Esophagus squamous epithelium (tissue), 5 donors: Measurements from ENCODE around the gene SP3. TPM values are rescaled to one million over a fixed set of nuclear protein-coding genes. Genes with fewer than 3 reads are reported as not detected.
"Not testable (repeated sequence)": the region's sequence is repeated elsewhere in the genome, so short reads cannot be mapped to it uniquely, and the experiment has no call there.

Source experiments
- DNase-seq: peaks from one replicate; lab custom pipeline; 2025; lab: John Stamatoyannopoulos, UW
- H3K27ac ChIP-seq, 4 donors: fragments of 200-600 bp; sonication (generic); one replicate each; pipeline ENCODE4 v1.5.1; 2016 to 2019; ENCODE audit warnings: mild to moderate bottlenecking in 1 of 4
- H3K27me3 ChIP-seq, 4 donors: fragments of 200-600 bp; sonication (generic); 1 replicate in 3 of 4; 2 replicates in 1 of 4; pipeline versions ENCODE4 v1.5.1 to v1.6.0; 2017 to 2021; ENCODE audit warnings: antibody characterized with exemption in 1 of 4
- H3K36me3 ChIP-seq, 3 donors: fragments of 200-600 bp; sonication (generic); one replicate each; pipeline ENCODE4 v1.5.1; 2016 to 2019
- H3K4me1 ChIP-seq, 3 donors: fragments of 200-600 bp; sonication (generic); one replicate each; pipeline ENCODE4 v1.5.1; 2017 to 2019
- H3K4me3 ChIP-seq, 4 donors: fragments of 200-600 bp; sonication (generic); 1 replicate in 3 of 4; 2 replicates in 1 of 4; pipeline ENCODE4 v1.5.1; 2016 to 2019; ENCODE audit warnings: mild to moderate bottlenecking in 2 of 4, moderate library complexity in 1 of 4
- H3K9me3 ChIP-seq, 3 donors: fragments of 200-600 bp; sonication (generic); one replicate each; pipeline ENCODE4 v1.5.1; 2016 to 2019
- POLR2A ChIP-seq, 4 donors: fragments of 450-650 bp; IDR thresholded peaks; one replicate each; pipeline ENCODE4 v1.6.1; 2017; ENCODE audit warnings: antibody characterized with exemption in 4 of 4, mild to moderate bottlenecking in 4 of 4, moderate library complexity in 3 of 4
- WGBS, 2 donors: methylation state at CpG; one replicate each; pipeline ENCODE4 v1.1.5; 2018; 5-methylcytosine and 5-hydroxymethylcytosine counted together
- intact Hi-C: fragments of 100-400 bp; cut with DNase I; formaldehyde crosslinking; loops from one replicate; pipeline ENCODE4 v1.15.0; 2022
- total RNA-seq, 4 donors: library from RNA; depleted of rRNA; stranded (reverse); fragments of >200 nt; gene quantifications; one replicate each; pipeline ENCODE4 v1.1.0, GENCODE V29; 2016
- TF ChIP-seq, protein P1 (sequence below), 6 experiments: fragments of 450-650 bp in 4 of 6; fragments of 200-600 bp in 2 of 6; sonication (generic) in 2 of 6; IDR thresholded peaks; one replicate each; pipeline ENCODE4 v1.5.1; 2016 to 2019; ENCODE audit warnings: antibody characterized with exemption in 6 of 6, mild to moderate bottlenecking in 4 of 6, moderate library complexity in 4 of 6
- donor health status: DM: yes; HTN: yes; CAD: no.

The SP3 gene
- total RNA-seq, 4 donors from 2014 or later: 41.3 to 97.8 (median 67.6) TPM

DNA sequence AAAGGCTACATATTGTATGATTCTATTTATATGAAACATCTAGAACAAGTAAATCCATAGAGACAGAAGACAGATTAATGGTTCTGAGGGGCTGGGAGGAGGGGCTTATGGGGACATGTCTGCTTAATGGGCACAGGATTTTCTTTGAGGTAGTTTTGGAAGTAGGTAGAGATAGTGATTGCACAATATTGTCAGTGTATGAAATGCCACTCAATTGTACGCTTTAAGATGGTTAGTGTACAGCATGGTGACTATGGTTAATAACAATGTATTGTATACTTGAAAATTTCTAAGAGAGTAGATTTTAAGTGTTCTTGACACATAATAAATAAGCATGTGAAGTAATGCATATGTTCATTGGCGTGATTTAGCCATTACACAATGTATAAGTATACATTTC lies 68.4 kb downstream of the SP3 start:
- no peaks in the 10 kb centered on the region for H3K9me3 ChIP-seq
- TF ChIP-seq, protein P1, sequence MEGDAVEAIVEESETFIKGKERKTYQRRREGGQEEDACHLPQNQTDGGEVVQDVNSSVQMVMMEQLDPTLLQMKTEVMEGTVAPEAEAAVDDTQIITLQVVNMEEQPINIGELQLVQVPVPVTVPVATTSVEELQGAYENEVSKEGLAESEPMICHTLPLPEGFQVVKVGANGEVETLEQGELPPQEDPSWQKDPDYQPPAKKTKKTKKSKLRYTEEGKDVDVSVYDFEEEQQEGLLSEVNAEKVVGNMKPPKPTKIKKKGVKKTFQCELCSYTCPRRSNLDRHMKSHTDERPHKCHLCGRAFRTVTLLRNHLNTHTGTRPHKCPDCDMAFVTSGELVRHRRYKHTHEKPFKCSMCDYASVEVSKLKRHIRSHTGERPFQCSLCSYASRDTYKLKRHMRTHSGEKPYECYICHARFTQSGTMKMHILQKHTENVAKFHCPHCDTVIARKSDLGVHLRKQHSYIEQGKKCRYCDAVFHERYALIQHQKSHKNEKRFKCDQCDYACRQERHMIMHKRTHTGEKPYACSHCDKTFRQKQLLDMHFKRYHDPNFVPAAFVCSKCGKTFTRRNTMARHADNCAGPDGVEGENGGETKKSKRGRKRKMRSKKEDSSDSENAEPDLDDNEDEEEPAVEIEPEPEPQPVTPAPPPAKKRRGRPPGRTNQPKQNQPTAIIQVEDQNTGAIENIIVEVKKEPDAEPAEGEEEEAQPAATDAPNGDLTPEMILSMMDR (IDR thresholded peaks at IDR 0.05): no peak
- TF ChIP-seq POLR2A (IDR thresholded peaks at IDR 0.05): no peak
- H3K27ac ChIP-seq: no peak overlapping the region
- no peaks in the 10 kb centered on the region for H3K27me3 ChIP-seq
- no peaks in the 10 kb centered on the region for H3K4me1 ChIP-seq
- WGBS, 2 donors: 82 to 91% methylated on average over 2 of the region's 2 CpGs
- no peak overlapping the region for H3K4me3 ChIP-seq
- no peak for DNase-seq
- intact Hi-C loops: no loop called here
- no peaks in the 10 kb centered on the region for H3K36me3 ChIP-seq

DNA sequence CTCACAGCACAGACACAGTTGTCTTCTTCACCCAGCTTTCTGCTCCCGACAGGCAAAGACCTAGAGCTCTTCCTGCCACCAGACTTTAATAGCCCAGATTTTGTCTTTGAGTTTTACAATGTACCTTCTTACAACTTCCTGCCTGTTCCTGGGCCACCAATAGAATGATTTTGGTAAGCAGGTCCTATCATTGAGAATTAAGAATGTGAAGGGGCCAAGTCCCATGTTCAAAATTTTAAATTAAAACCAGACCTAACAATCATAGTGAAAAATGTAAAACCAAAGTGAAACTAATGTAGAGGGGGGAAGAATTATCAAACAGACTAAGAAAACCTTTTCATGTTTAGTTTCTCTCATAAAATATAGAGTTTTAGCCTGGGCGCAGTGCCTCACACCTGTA lies 72.8 kb downstream of the SP3 start:
- no peak for TF ChIP-seq POLR2A (IDR thresholded peaks at IDR 0.05)
- TF ChIP-seq, protein P1 (IDR thresholded peaks at IDR 0.05): no peak
- WGBS, 2 donors: 62 to 70% methylated on average over 2 of the region's 2 CpGs
- Histone ChIP-seq H3K9me3 (peaks cover 0 to 23% (median 17%) of the 10 kb centered on the region in 3 donors), H3K4me3 (no peak overlapping the region), H3K27me3 (no peaks in the 10 kb centered on the region), H3K36me3 (no peaks in the 10 kb centered on the region), H3K4me1 (no peaks in the 10 kb centered on the region), H3K27ac (no peak overlapping the region)
- intact Hi-C loops: no loop called here
- DNase-seq: no peak

DNA sequence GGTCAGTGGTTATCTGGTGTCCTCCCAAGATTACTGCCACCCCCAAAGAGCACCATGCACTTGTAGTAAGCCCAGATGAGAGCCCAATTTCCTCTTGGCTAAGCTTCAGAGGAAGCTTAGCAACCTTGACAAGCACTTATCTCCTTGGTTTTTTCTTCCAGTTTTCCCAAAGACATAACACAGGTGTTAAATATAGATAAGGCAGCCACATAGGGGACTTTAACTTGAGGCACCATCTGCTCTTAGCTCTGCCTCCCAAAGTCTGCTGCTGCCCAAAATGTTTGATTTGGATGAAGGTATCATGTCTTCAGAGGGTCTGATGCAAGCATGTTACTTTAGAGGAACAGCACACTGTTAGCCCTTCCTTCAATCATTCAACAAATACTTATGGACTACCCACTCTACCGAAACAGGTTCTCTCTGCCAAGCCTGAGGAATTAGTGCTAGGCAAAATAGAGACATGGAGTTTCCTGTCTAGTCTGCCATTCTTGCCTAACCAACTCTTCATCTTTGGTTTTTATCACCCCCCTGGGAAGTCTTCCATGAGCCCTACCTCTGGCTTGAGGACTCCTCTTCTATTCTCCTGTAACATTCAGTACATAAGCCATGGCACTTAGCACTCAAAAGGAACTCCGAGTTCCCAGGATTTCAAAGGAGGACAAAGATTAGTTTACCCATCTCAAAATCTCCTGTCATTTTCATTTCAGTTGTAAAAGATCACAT lies 73.7 kb downstream of the SP3 start:
- TF ChIP-seq, protein P1 (IDR thresholded peaks at IDR 0.05): no peak
- TF ChIP-seq POLR2A (IDR thresholded peaks at IDR 0.05): no peak
- Histone ChIP-seq H3K27ac (no peak overlapping the region), H3K27me3 (no peaks in the 10 kb centered on the region), H3K4me3 (no peak overlapping the region), H3K9me3 (peaks cover 0 to 23% (median 17%) of the 10 kb centered on the region in 3 donors), H3K36me3 (no peaks in the 10 kb centered on the region), H3K4me1 (no peaks in the 10 kb centered on the region)
- WGBS, 2 donors: 83 to 94% methylated on average over 2 of the region's 2 CpGs
- intact Hi-C loops: no loop called here
- DNase-seq: no peak

DNA sequence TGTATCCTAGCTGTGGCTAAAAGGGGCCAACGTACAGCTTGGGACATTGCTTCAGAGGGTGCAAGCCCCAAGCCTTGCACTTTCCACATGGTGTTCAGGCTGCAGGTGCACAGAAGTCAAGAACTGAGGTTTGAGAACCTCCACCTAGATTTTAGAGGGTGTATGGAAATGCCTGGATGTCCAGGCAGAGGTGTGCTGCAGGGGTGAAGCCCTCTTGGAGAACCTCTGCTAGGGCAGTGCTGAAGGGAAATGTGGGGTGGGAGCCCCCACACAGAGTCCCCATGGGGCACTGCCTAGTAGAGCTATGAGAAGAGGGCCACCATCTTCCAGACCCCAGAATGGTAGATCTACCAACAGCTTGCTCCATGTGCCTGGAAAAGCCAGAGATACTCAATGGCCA lies 75.7 kb downstream of the SP3 start:
- H3K4me3 ChIP-seq, H3K27me3 ChIP-seq, H3K4me1 ChIP-seq, H3K36me3 ChIP-seq, DNase-seq, H3K27ac ChIP-seq: not testable (repeated sequence)
- H3K9me3 ChIP-seq: peaks cover 0 to 23% (median 17%) of the 10 kb centered on the region in 3 donors
- WGBS, 2 donors: 86% methylated on average over 1 of the region's 1 CpG; no CpG with 5 or more reads in 1 of the 2 donors
- intact Hi-C loops: loop anchor here (10.0 kb wide), 1 partner anchor 165 kb away; no protein-coding TSS in a partner anchor

DNA sequence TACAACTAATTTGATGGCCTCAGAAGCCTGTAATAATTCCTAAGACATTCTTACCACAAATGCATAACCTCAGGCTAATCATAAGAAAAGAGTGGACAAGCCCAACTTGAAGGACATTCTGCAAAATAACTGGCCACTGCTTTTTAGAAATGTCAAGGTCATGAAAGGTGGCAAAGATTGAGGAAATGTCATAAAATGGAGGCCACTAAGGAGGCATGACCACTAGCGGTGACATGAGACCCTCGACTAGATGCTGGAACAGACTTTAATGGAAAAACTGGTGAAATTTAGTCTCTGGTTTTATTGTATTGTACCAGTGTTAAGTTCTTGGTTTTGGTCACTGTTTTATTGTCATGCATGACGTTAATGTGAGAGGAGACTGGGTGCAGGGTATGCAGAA lies 78.6 kb downstream of the SP3 start:
- Histone ChIP-seq H3K27me3 (no peaks in the 10 kb centered on the region), H3K27ac (no peak overlapping the region), H3K9me3 (peaks cover 0 to 23% (median 17%) of the 10 kb centered on the region in 3 donors), H3K4me3 (no peak overlapping the region), H3K36me3 (no peaks in the 10 kb centered on the region), H3K4me1 (peaks cover 0 to 11% (median 0%) of the 10 kb centered on the region in 3 donors)
- intact Hi-C loops: loop anchor here (10.0 kb wide), 1 partner anchor 168 kb away; no protein-coding TSS in a partner anchor
- DNase-seq: no peak
- TF ChIP-seq, protein P1 (IDR thresholded peaks at IDR 0.05): no peak
- TF ChIP-seq POLR2A (IDR thresholded peaks at IDR 0.05): no peak
- WGBS, 2 donors: 86 to 93% methylated on average over 3 of the region's 3 CpGs
